Astrocyte (in vitro differentiated cells and primary cell): ENCODE measurements around the gene GRID2.
A peak's percentile ranks its signal among the peaks of the same experiment; 100 is the strongest.

Experiments
- EZH2 ChIP-seq: IDR thresholded peaks from 2 replicates; pipeline ENCODE4 v1.6.1; 2012; ENCODE audit warnings: mild to moderate bottlenecking, low read length, inconsistent platforms; ENCODE audit not compliant: insufficient read depth
- TF ChIP-seq, protein P1 (sequence below): IDR thresholded peaks from 2 replicates; pipeline ENCODE4 v1.5.1; 2011; ENCODE audit warnings: low read depth, mild to moderate bottlenecking, inconsistent platforms, low read length, moderate library complexity; ENCODE audit not compliant: insufficient read depth

DNA sequence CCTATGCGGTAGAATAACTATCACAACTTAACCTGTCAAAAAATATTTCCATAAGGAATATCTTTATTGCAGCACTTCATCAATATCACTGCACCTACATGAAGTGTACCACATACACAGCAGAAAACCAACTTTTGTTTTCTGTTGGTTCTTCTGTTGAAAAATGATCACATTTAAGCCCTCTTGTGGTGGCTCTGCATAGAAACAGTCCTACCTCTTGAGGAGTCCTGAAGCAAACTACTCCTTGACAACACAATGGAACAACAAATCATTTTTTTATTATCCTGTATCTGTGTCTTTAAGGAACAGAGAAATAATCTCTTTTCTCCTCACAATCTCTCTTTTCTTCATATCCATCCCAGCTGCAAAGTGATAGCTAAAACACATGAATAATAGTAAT is 1484.9 kb downstream of the GRID2 start:
- TF ChIP-seq, protein P1, sequence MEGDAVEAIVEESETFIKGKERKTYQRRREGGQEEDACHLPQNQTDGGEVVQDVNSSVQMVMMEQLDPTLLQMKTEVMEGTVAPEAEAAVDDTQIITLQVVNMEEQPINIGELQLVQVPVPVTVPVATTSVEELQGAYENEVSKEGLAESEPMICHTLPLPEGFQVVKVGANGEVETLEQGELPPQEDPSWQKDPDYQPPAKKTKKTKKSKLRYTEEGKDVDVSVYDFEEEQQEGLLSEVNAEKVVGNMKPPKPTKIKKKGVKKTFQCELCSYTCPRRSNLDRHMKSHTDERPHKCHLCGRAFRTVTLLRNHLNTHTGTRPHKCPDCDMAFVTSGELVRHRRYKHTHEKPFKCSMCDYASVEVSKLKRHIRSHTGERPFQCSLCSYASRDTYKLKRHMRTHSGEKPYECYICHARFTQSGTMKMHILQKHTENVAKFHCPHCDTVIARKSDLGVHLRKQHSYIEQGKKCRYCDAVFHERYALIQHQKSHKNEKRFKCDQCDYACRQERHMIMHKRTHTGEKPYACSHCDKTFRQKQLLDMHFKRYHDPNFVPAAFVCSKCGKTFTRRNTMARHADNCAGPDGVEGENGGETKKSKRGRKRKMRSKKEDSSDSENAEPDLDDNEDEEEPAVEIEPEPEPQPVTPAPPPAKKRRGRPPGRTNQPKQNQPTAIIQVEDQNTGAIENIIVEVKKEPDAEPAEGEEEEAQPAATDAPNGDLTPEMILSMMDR: peak; percentile 55
- TF ChIP-seq EZH2: no peak
